Adrenal gland (tissue), 12 donors: ENCODE results near the gene NPPB. TPM values are rescaled to one million over a fixed set of nuclear protein-coding genes. Genes with fewer than 3 reads are reported as not detected.

ENCODE experiments used
- DNase-seq, 7 donors: peaks; one replicate each; pipeline ENCODE4 v3.0.0-alpha.2; 2019 to 2020
- H3K27ac ChIP-seq, 5 donors: fragments of 200-600 bp; sonication (generic) in 4 of 5; 1 replicate in 3 of 5; 2 replicates in 2 of 5; pipeline versions ENCODE4 v1.5.1 to v1.8.0; 2016 to 2020; ENCODE audit warnings: mild to moderate bottlenecking in 1 of 5
- H3K27me3 ChIP-seq: fragments of 200-600 bp; 2 replicates; pipeline ENCODE4 v1.8.0; 2021
- H3K36me3 ChIP-seq, 2 donors: fragments of 200-600 bp; replicated peaks in 1 of 2; 1 replicate in 1 of 2; 2 replicates in 1 of 2; pipeline versions ENCODE4 v1.5.1 to v1.8.0; 2018 to 2022
- H3K4me1 ChIP-seq, 2 donors: fragments of 200-600 bp; replicated peaks in 1 of 2; 1 replicate in 1 of 2; 2 replicates in 1 of 2; pipeline versions ENCODE4 v1.5.1 to v1.8.0; 2018 to 2021
- H3K4me3 ChIP-seq, 4 donors: fragments of 200-600 bp; sonication (generic) in 3 of 4; one replicate each; pipeline ENCODE4 v1.5.1; 2016 to 2018
- H3K9me3 ChIP-seq, 3 donors: fragments of 200-600 bp; sonication (generic) in 1 of 3; replicated peaks in 1 of 3; 1 replicate in 2 of 3; 2 replicates in 1 of 3; pipeline versions ENCODE4 v1.5.1 to v1.8.0; 2016 to 2021
- POLR2A ChIP-seq, 2 donors: fragments of 450-650 bp; IDR thresholded peaks; one replicate each; pipeline ENCODE4 v1.6.1; 2017; ENCODE audit warnings: antibody characterized with exemption in 2 of 2, mild to moderate bottlenecking in 2 of 2, moderate library complexity in 1 of 2
- WGBS, 4 donors: extraction: QIAGEN DNeasy Blood & Tissue Kit in 2 of 4; methylation state at CpG; one replicate each; pipeline versions ENCODE4 v1.1.5 to v1.1.7; 2013 to 2017; 5-methylcytosine and 5-hydroxymethylcytosine counted together
- intact Hi-C, 2 donors: fragments of 100-400 bp; cut with DNase I; formaldehyde crosslinking; loops; one replicate each; pipeline versions ENCODE4 v1.14.1 to v1.15.0; 2022 to 2023
- polyA plus RNA-seq, 3 donors: library from polyadenylated mRNA; stranded (reverse); fragments of 200-250 nt in 2 of 3; fragments of 350-450 nt in 1 of 3; fragmentation: Illumina TruSeq in 1 of 3; extraction: RNeasy Lipid Tissue Mini Kit (QIAGEN cat#74804) in 1 of 3; gene quantifications; one replicate each; pipeline ENCODE4 v1.2.3, GENCODE V29; 2013 to 2014
- total RNA-seq, 9 donors: library from RNA; depleted of rRNA in 4 of 9; stranded (reverse); fragments of >200 nt in 4 of 9; fragments of 120-200 nt in 1 of 9; fragmentation: NEBNext Ultra II Directional in 1 of 9; extraction: Animal tissue kit (Norgen Biotek cat#: 25700) in 1 of 9; gene quantifications; one replicate each; pipeline versions ENCODE4 v1.1.0 to v1.2.4, GENCODE V29; 2013 to 2023
- TF ChIP-seq, protein P1 (sequence below), 6 experiments: fragments of 450-650 bp in 4 of 6; fragments of 200-600 bp in 2 of 6; sonication (generic) in 1 of 6; IDR thresholded peaks; 1 replicate in 5 of 6; 2 replicates in 1 of 6; pipeline versions ENCODE4 v1.5.1 to v1.8.0; 2016 to 2021; ENCODE audit warnings: antibody characterized with exemption in 6 of 6, mild to moderate bottlenecking in 2 of 6, moderate library complexity in 1 of 6
- donor health status: healthy with polysubstance abuse.
- donor health status: Bipolar disorder and iron deficiency.
- donor health status: DM: yes; HTN: yes; CAD: no.
- donor health status: DM: no; HTN: no; CAD: no.
- donor health status: DM: no; HTN: no; CAD: no.
- donor health status: DM: yes; HTN: yes; CAD: no.

NPPB gene
- total and polyA plus RNA-seq, 12 donors = 1.1 TPM; not detected in 11

DNA sequence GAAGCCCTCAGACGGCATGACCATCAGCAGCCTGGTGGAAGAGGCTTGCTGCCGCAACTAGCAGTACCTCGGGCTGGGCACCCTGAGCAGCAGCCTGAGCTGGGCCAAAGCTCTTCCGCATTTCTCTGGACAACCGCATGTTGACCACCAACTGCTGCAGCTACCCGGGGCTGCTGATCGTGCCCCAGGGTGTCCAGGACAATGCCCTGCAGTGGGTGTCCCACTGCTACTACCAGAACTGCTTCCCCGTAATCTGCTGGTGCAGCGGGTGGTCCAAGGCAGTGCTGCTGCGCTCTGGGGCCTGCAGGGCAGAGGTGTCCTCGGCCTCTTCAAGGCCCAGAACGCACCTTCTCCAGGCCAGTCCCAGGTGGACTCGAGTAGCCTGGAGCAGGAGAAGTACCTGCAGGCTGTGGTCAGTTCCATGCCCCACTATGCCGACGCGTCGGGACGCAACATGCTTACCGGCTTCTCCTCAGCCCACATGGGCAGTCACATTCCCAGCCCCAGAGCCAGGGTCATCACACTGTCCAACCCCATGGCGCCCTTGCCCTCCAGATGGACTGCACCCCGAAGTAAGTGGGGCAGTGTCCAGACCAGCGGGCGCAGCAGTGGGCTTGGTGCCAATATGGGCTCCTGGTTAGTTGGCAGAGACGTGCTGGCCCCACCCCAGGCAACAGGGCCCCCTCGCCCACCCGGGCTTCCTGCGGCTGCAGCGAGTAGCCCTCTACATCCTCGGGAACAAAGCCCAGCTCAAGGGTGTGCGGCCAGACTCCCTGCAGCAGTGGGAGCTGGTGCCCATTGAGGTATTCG, 19.5 kb upstream of the NPPB start:
- H3K4me1 ChIP-seq = peaks cover 4 to 7% of the 10 kb centered on the region in 2 donors
- H3K4me3 ChIP-seq = no peak overlapping the region
- H3K36me3 ChIP-seq = no peaks in the 10 kb centered on the region
- intact Hi-C loops = no loop called here
- no peak overlapping the region for H3K27ac ChIP-seq
- TF ChIP-seq POLR2A (IDR thresholded peaks at IDR 0.05) = no peak
- TF ChIP-seq, protein P1, sequence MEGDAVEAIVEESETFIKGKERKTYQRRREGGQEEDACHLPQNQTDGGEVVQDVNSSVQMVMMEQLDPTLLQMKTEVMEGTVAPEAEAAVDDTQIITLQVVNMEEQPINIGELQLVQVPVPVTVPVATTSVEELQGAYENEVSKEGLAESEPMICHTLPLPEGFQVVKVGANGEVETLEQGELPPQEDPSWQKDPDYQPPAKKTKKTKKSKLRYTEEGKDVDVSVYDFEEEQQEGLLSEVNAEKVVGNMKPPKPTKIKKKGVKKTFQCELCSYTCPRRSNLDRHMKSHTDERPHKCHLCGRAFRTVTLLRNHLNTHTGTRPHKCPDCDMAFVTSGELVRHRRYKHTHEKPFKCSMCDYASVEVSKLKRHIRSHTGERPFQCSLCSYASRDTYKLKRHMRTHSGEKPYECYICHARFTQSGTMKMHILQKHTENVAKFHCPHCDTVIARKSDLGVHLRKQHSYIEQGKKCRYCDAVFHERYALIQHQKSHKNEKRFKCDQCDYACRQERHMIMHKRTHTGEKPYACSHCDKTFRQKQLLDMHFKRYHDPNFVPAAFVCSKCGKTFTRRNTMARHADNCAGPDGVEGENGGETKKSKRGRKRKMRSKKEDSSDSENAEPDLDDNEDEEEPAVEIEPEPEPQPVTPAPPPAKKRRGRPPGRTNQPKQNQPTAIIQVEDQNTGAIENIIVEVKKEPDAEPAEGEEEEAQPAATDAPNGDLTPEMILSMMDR (IDR thresholded peaks at IDR 0.05) = no peak
- H3K27me3 ChIP-seq = no peaks in the 10 kb centered on the region
- 83 to 87% (median 84%) methylated on average over 6 to 31 of the region's 31 CpGs; no CpG with 5 or more reads in 1 of the 4 donors for WGBS, 4 donors
- no peaks in the 10 kb centered on the region for H3K9me3 ChIP-seq
- DNase-seq = no peak

DNA sequence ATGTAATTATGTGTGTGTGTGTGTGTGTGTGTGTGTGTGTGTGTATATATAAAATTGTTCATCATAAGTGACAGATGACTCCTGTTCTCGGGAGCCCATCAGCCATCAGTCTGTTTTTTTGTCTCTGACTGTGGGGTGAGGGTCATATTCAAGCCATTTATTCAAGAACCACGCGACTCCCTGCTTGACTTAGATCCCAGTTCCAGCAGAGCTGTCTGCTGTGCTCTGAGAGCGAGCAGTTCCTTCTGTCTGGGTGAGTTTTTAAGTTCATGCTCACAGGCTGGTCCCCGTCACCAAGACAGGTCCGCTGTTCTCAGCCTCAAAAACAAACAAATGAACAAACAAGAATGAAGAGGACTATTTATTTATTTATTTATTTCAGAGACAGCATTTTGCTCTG, 18.3 kb upstream of the NPPB start:
- intact Hi-C loops = no loop called here
- no peaks in the 10 kb centered on the region for H3K4me1 ChIP-seq
- 55 to 59% (median 56%) methylated on average over 6 of the region's 6 CpGs for WGBS, 4 donors
- no peaks in the 10 kb centered on the region for H3K27me3 ChIP-seq
- H3K27ac ChIP-seq = no peak overlapping the region
- H3K36me3 ChIP-seq = no peaks in the 10 kb centered on the region
- TF ChIP-seq POLR2A (IDR thresholded peaks at IDR 0.05) = no peak
- TF ChIP-seq, protein P1 (IDR thresholded peaks at IDR 0.05) = no peak
- H3K9me3 ChIP-seq = no peaks in the 10 kb centered on the region
- no peak overlapping the region for H3K4me3 ChIP-seq
- DNase-seq = no peak

DNA sequence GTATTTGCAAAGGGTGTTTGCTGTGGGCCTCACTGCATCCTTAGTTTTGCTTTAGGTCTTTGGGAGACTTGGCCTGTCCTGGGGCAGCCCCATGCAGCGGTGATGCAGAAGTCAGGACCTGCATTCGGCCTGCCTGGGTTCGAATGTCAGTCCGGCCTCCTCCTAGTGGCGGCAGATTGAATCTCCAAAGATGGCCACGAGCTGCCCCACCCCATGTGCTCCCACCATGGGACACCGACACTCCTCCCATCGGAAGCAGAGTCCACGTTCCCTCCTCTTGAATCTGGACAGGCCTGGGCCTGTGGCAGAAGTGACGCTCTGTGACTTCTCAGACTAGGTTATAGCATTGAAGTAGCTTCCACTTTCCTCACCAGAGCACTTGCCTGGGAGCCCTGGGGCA, 16.3 kb upstream of the NPPB start:
- intact Hi-C loops = no loop called here
- H3K27ac ChIP-seq = peak overlapping the region in 2 of 5 donors; percentile 17 to 30
- H3K4me3 ChIP-seq = no peak overlapping the region
- no peak for DNase-seq
- no peak for TF ChIP-seq POLR2A (IDR thresholded peaks at IDR 0.05)
- TF ChIP-seq, protein P1 (IDR thresholded peaks at IDR 0.05) = no peak
- no peaks in the 10 kb centered on the region for H3K4me1 ChIP-seq
- no peaks in the 10 kb centered on the region for H3K27me3 ChIP-seq
- WGBS, 4 donors = 83 to 89% (median 88%) methylated on average over 7 to 10 of the region's 10 CpGs
- no peaks in the 10 kb centered on the region for H3K9me3 ChIP-seq
- H3K36me3 ChIP-seq = no peaks in the 10 kb centered on the region

DNA sequence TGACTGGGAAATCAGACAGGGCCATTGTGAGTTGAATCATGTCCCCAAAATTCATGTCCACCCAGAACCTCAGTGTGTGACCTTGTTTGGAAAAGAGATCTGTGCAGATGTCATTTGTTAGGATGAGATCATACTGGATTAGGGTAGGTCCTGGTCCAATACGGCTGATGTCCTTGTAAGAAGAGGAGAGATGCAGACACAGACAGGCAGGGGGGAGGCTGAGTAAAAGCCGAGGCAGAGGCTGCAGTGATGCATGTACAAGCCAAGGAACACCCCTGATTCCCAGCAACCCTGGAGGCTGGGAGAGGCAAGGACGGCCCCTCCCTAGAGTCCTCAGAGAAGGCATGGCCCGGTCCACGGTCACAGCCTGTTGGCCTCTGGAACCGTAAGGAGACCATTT, 15.9 kb upstream of the NPPB start:
- H3K27ac ChIP-seq = peak overlapping the region in 2 of 5 donors; percentile 17 to 30
- intact Hi-C loops = no loop called here
- 58 to 74% (median 68%) methylated on average over 6 of the region's 6 CpGs for WGBS, 4 donors
- no peaks in the 10 kb centered on the region for H3K36me3 ChIP-seq
- no peak overlapping the region for H3K4me3 ChIP-seq
- H3K9me3 ChIP-seq = no peaks in the 10 kb centered on the region
- DNase-seq = no peak
- TF ChIP-seq POLR2A (IDR thresholded peaks at IDR 0.05) = no peak
- TF ChIP-seq, protein P1 (IDR thresholded peaks at IDR 0.05) = no peak
- H3K27me3 ChIP-seq = no peaks in the 10 kb centered on the region
- H3K4me1 ChIP-seq = no peaks in the 10 kb centered on the region
